OCI-LY7 (cell line): ENCODE measurements around the gene MAPK4. TPM values are rescaled to one million over a fixed set of nuclear protein-coding genes. Genes with fewer than 3 reads are reported as not detected.

Experiments used
- BruUV-seq: library from RNA; stranded (reverse); fragments of 400-500 nt; replicated peaks from 2 replicates; lab custom pipeline; 2021; lab: Mats Ljungman, UMichigan
- CTCF ChIA-PET: fragments of 300-600 bp; sonication (Branson Sonifier 250); formaldehyde crosslinking; loops from one replicate; lab custom pipeline; 2022; ENCODE audit warnings: antibody characterized with exemption; ENCODE audit not compliant: unreplicated experiment; lab: Charles Lee
- POLR2A ChIA-PET: fragments of 300-600 bp; sonication (Branson Sonifier 250); formaldehyde crosslinking; loops from one replicate; lab custom pipeline; 2022; ENCODE audit warnings: antibody characterized with exemption; lab: Charles Lee
- DNase-seq: peaks from one replicate; pipeline ENCODE4 v3.0.0-alpha.2; 2015; ENCODE audit warnings: low spot score
- H2AFZ ChIP-seq: fragments of 200-600 bp; sonication (generic), shearing (Covaris generic); 2 replicates; pipeline ENCODE4 v1.6.1; 2014; ENCODE audit warnings: mild to moderate bottlenecking, antibody characterized with exemption, low read length, moderate library complexity
- H3K27ac ChIP-seq: fragments of 200-600 bp; sonication (generic); 2 replicates; pipeline ENCODE4 v1.5.1; 2014; ENCODE audit warnings: mixed run types, low read depth, mild to moderate bottlenecking, moderate library complexity, low read length, inconsistent platforms; ENCODE audit not compliant: poor library complexity, severe bottlenecking
- H3K36me3 ChIP-seq: fragments of 200-600 bp; sonication (generic); 2 replicates; pipeline ENCODE4 v1.6.1; 2014; ENCODE audit warnings: mild to moderate bottlenecking, antibody characterized with exemption, low read length, moderate library complexity, mixed read lengths; ENCODE audit not compliant: insufficient read depth
- H3K4me1 ChIP-seq: fragments of 200-600 bp; sonication (generic); 2 replicates; pipeline ENCODE4 v1.5.1; 2014; ENCODE audit warnings: mild to moderate bottlenecking, low read length; ENCODE audit not compliant: insufficient read depth, poor library complexity, severe bottlenecking
- H3K4me2 ChIP-seq: fragments of 200-600 bp; sonication (generic); 2 replicates; pipeline ENCODE4 v1.6.1; 2014; ENCODE audit warnings: mild to moderate bottlenecking, low read length
- H3K4me3 ChIP-seq: fragments of 200-600 bp; sonication (generic); 2 replicates; pipeline ENCODE4 v1.5.1; 2014; ENCODE audit warnings: mild to moderate bottlenecking, low read depth, low read length; ENCODE audit not compliant: poor library complexity, severe bottlenecking
- H3K79me2 ChIP-seq: fragments of 200-600 bp; sonication (generic); 2 replicates; pipeline ENCODE4 v1.6.1; 2016; ENCODE audit warnings: low read depth, mild to moderate bottlenecking, low read length, moderate library complexity, mixed read lengths; ENCODE audit not compliant: insufficient read depth
- H3K9me2 ChIP-seq: fragments of 200-600 bp; sonication (generic); 2 replicates; pipeline ENCODE4 v1.6.1; 2016; ENCODE audit warnings: mild to moderate bottlenecking, low read length, mixed read lengths; ENCODE audit not compliant: insufficient read depth
- H3K9me3 ChIP-seq: fragments of 200-600 bp; sonication (generic); 2 replicates; pipeline ENCODE4 v1.6.1; 2014; ENCODE audit warnings: mild to moderate bottlenecking, mixed run types, low read length, mixed read lengths
- H4K20me1 ChIP-seq: fragments of 200-600 bp; sonication (generic); 2 replicates; pipeline ENCODE4 v1.6.1; 2014; ENCODE audit warnings: mild to moderate bottlenecking, antibody characterized with exemption, low read length, moderate library complexity, mixed read lengths; ENCODE audit not compliant: insufficient read depth
- EZH2phosphoT487 ChIP-seq: fragments of 200-600 bp; sonication (generic); IDR thresholded peaks from 2 replicates; pipeline ENCODE4 v1.6.1; 2018; ENCODE audit warnings: low read depth, borderline replicate concordance, mild to moderate bottlenecking, mixed run types, antibody characterized with exemption, low read length, moderate library complexity, mixed read lengths
- intact Hi-C: fragments of 100-400 bp; cut with micrococcal nuclease; formaldehyde crosslinking; loops from one replicate; pipeline ENCODE4 v1.10.0; 2022; ENCODE audit not compliant: unreplicated experiment
- total RNA-seq, 2 experiments: library from RNA; depleted of rRNA in 1 of 2; stranded (reverse); fragments of >200 nt in 1 of 2; shearing (Covaris generic) in 1 of 2; gene quantifications; 2 replicates each; pipeline ENCODE4 v1.2.3, GENCODE V29; 2014 to 2022
- TF ChIP-seq, protein P1 (sequence below): fragments of 200-600 bp; sonication (generic); conservative IDR thresholded peaks from 2 replicates; pipeline ENCODE4 v1.5.1; 2014; ENCODE audit warnings: mild to moderate bottlenecking, antibody characterized with exemption, low read length, moderate library complexity, mixed read lengths

MAPK4 gene
- total RNA-seq, 2 experiments from 2014 or later: not detected

DNA sequence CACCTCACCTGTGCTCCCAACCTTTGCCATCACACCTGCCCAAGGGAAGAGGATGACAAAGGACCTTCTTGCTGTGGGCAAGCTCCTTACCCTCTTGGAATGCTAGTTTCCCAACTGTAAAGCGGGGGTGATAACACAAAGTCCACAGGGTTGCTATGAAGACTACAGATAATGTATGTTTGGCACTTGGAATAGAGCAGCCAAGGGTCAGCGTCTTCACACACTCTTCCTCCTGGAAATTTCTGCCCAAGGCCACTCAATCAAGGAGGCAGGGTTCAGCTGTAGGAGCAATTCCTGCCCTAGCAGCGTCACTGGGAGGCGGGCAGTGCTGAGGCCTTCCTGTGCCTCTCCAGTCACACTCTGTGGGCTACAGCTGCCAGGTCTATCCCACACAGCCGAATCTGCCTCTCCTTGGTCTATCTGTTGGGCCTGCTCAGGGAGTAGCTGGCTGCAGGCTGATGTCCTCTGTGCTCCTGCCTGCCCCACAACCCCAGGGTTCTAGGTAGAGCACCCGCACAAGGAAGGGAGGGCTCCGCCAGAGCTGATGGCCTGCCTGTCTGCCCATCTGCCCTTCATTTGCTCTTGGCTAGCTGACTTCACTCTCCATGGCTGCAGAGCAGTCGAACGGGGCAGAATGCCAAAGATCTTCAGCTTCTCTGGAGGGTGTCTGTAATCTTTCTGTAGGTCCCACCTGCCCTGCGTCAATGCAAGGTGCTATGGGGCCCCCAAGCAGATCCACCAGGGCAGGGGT, 168.0 kb downstream of the MAPK4 start:
- CTCF ChIA-PET: no interaction called here
- no TSS peak for BruUV-seq
- no peak overlapping the region for H2AFZ ChIP-seq
- no peak overlapping the region for H3K27ac ChIP-seq
- H3K9me3 ChIP-seq: no peaks in the 10 kb centered on the region
- no peaks in the 10 kb centered on the region for H3K79me2 ChIP-seq
- TF ChIP-seq, protein P1, sequence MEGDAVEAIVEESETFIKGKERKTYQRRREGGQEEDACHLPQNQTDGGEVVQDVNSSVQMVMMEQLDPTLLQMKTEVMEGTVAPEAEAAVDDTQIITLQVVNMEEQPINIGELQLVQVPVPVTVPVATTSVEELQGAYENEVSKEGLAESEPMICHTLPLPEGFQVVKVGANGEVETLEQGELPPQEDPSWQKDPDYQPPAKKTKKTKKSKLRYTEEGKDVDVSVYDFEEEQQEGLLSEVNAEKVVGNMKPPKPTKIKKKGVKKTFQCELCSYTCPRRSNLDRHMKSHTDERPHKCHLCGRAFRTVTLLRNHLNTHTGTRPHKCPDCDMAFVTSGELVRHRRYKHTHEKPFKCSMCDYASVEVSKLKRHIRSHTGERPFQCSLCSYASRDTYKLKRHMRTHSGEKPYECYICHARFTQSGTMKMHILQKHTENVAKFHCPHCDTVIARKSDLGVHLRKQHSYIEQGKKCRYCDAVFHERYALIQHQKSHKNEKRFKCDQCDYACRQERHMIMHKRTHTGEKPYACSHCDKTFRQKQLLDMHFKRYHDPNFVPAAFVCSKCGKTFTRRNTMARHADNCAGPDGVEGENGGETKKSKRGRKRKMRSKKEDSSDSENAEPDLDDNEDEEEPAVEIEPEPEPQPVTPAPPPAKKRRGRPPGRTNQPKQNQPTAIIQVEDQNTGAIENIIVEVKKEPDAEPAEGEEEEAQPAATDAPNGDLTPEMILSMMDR: no peak
- TF ChIP-seq EZH2phosphoT487: no peak
- intact Hi-C loops: no loop called here
- H3K4me2 ChIP-seq: no peak overlapping the region
- H4K20me1 ChIP-seq: no peaks in the 10 kb centered on the region
- no peak for DNase-seq
- no peaks in the 10 kb centered on the region for H3K4me1 ChIP-seq
- no peak overlapping the region for H3K4me3 ChIP-seq
- no peaks in the 10 kb centered on the region for H3K9me2 ChIP-seq
- POLR2A ChIA-PET: interaction anchor here (0.6 kb wide), 1 partner anchor 61 kb away, joined by 4 read pairs; no protein-coding TSS in a partner anchor
- no peaks in the 10 kb centered on the region for H3K36me3 ChIP-seq

GRCh38 chr18:50729376-50729775, 169.5 kb downstream of the MAPK4 start:
- no peak for DNase-seq
- H3K9me2 ChIP-seq: no peaks in the 10 kb centered on the region
- H3K79me2 ChIP-seq: no peaks in the 10 kb centered on the region
- CTCF ChIA-PET: no interaction called here
- H3K4me2 ChIP-seq: no peak overlapping the region
- TF ChIP-seq, protein P1: no peak
- TF ChIP-seq EZH2phosphoT487: no peak
- no peaks in the 10 kb centered on the region for H4K20me1 ChIP-seq
- POLR2A ChIA-PET: no interaction called here
- no peak overlapping the region for H2AFZ ChIP-seq
- H3K27ac ChIP-seq: no peak overlapping the region
- BruUV-seq: no TSS peak
- intact Hi-C loops: no loop called here
- no peaks in the 10 kb centered on the region for H3K9me3 ChIP-seq
- H3K36me3 ChIP-seq: no peaks in the 10 kb centered on the region
- no peak overlapping the region for H3K4me3 ChIP-seq
- no peaks in the 10 kb centered on the region for H3K4me1 ChIP-seq

GRCh38 chr18:50729986-50730385, 170.1 kb downstream of the MAPK4 start:
- H3K4me1 ChIP-seq: no peaks in the 10 kb centered on the region
- no peaks in the 10 kb centered on the region for H3K79me2 ChIP-seq
- H3K36me3 ChIP-seq: no peaks in the 10 kb centered on the region
- no peak overlapping the region for H3K27ac ChIP-seq
- no peak overlapping the region for H2AFZ ChIP-seq
- DNase-seq: no peak
- ChIA-PET POLR2A (no interaction called here), CTCF (no interaction called here)
- no TSS peak for BruUV-seq
- H3K4me3 ChIP-seq: no peak overlapping the region
- H3K4me2 ChIP-seq: no peak overlapping the region
- intact Hi-C loops: no loop called here
- H3K9me3 ChIP-seq: no peaks in the 10 kb centered on the region
- H4K20me1 ChIP-seq: no peaks in the 10 kb centered on the region
- TF ChIP-seq, protein P1: no peak
- no peak for TF ChIP-seq EZH2phosphoT487
- H3K9me2 ChIP-seq: no peaks in the 10 kb centered on the region
